ENCODE measurements around the gene PLCH1. TPM values are rescaled to one million over a fixed set of nuclear protein-coding genes. Genes with fewer than 3 reads are reported as not detected.
"Not testable (repeated sequence)": the region's sequence is repeated elsewhere in the genome, so short reads cannot be mapped to it uniquely, and the experiment has no call there.

Gene PLCH1
- polyA plus RNA-seq, 2 donors, result 0.07 to 0.10 TPM

GRCh38 chr3:155639462-155640055, 105.3 kb downstream of the PLCH1 start:
- no peaks in the 10 kb centered on the region for H3K4me1 ChIP-seq (ENCODE audit: control insufficient read depth in 2 of 2, insufficient read depth in 2 of 2, low read length in 1 of 2)
- WGBS, 2 donors, result 82 to 86% methylated on average over 4 of the region's 4 CpGs
- no peak overlapping the region for H3K27ac ChIP-seq (ENCODE audit: low read depth in 2 of 2, low read length in 1 of 2)
- no peak overlapping the region for H3K4me3 ChIP-seq (ENCODE audit: low read depth in 1 of 2, low read length in 2 of 2)
- no peaks in the 10 kb centered on the region for H3K27me3 ChIP-seq (ENCODE audit: control insufficient read depth in 1 of 2, insufficient read depth in 2 of 2, low read length in 2 of 2)
- no peaks in the 10 kb centered on the region for H3K36me3 ChIP-seq (ENCODE audit: control insufficient read depth in 2 of 2, insufficient read depth in 2 of 2, low read length in 1 of 2)
- no peaks in the 10 kb centered on the region for H3K9me3 ChIP-seq (ENCODE audit: control insufficient read depth in 2 of 2, insufficient read depth in 1 of 2, low read depth in 1 of 2, low read length in 1 of 2)

DNA sequence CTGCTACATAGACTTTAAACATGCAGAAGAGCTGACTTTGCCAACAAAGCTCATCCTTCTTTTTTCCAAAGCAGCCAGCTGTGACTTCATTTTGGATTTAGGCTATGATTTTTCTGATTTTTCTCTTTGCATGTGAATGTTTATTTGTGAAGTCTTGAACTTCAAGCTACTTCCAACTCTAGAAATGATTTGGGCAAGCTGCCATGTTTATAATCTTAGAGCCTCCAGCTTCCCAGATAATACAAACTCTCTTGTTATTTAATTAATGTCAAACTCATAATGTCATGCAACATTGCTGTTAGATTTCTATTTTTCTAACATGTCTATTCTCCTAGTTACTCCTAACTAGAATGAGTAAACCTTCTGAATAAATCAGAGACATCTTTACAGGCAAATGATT, 106.4 kb downstream of the PLCH1 start:
- H3K9me3 ChIP-seq (ENCODE audit: control insufficient read depth in 2 of 2, insufficient read depth in 1 of 2, low read depth in 1 of 2, low read length in 1 of 2); H3K4me1 ChIP-seq (ENCODE audit: control insufficient read depth in 2 of 2, insufficient read depth in 2 of 2, low read length in 1 of 2); H3K4me3 ChIP-seq (ENCODE audit: low read depth in 1 of 2, low read length in 2 of 2); H3K36me3 ChIP-seq (ENCODE audit: control insufficient read depth in 2 of 2, insufficient read depth in 2 of 2, low read length in 1 of 2); H3K27me3 ChIP-seq (ENCODE audit: control insufficient read depth in 1 of 2, insufficient read depth in 2 of 2, low read length in 2 of 2); H3K27ac ChIP-seq (ENCODE audit: low read depth in 2 of 2, low read length in 1 of 2): not testable (repeated sequence)

GRCh38 chr3:155637567-155637966, 107.3 kb downstream of the PLCH1 start:
- no peak overlapping the region for H3K4me3 ChIP-seq (ENCODE audit: low read depth in 1 of 2, low read length in 2 of 2)
- H3K9me3 ChIP-seq (ENCODE audit: control insufficient read depth in 2 of 2, insufficient read depth in 1 of 2, low read depth in 1 of 2, low read length in 1 of 2), result no peaks in the 10 kb centered on the region
- H3K27me3 ChIP-seq (ENCODE audit: control insufficient read depth in 1 of 2, insufficient read depth in 2 of 2, low read length in 2 of 2), result no peaks in the 10 kb centered on the region
- H3K4me1 ChIP-seq (ENCODE audit: control insufficient read depth in 2 of 2, insufficient read depth in 2 of 2, low read length in 1 of 2), result no peaks in the 10 kb centered on the region
- WGBS, 2 donors, result 66 to 78% methylated on average over 2 of the region's 2 CpGs
- no peak overlapping the region for H3K27ac ChIP-seq (ENCODE audit: low read depth in 2 of 2, low read length in 1 of 2)
- no peaks in the 10 kb centered on the region for H3K36me3 ChIP-seq (ENCODE audit: control insufficient read depth in 2 of 2, insufficient read depth in 2 of 2, low read length in 1 of 2)

GRCh38 chr3:155635056-155635455, 109.8 kb downstream of the PLCH1 start:
- WGBS, 2 donors, result 71 to 85% methylated on average over 1 of the region's 1 CpG

DNA sequence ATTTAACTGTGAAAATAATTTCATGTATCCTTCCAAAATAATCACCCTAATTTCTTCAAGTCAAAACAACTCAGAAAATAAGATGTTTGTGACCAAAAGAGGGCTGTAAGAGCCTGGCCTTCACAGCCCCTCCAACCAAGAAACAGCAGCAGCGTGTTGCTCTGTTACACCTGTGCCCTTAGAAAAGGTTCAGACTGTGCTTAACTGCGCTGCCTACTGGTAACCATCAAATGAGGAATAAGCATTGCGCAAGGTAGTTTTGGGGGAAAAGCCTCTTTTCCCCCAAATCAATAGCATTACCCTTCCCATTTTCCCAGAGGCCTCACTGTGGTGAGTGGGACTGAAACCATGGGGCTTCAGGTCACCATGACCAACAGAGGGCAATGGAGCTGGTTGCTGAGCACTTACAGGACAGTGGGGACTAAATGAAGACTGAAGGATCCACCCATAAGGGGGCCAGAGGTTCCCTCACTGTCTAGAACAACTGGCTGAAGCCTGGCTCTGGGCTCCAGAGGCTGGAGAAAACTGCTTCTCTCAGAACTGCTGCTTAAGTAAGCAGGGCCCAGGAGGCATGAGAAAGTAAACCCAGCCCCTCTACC, 110.7 kb downstream of the PLCH1 start:
- no peaks in the 10 kb centered on the region for H3K36me3 ChIP-seq (ENCODE audit: control insufficient read depth in 2 of 2, insufficient read depth in 2 of 2, low read length in 1 of 2)
- 94 to 98% methylated on average over 3 of the region's 3 CpGs for WGBS, 2 donors
- H3K27ac ChIP-seq (ENCODE audit: low read depth in 2 of 2, low read length in 1 of 2), result no peak overlapping the region
- H3K4me3 ChIP-seq (ENCODE audit: low read depth in 1 of 2, low read length in 2 of 2), result no peak overlapping the region
- H3K4me1 ChIP-seq (ENCODE audit: control insufficient read depth in 2 of 2, insufficient read depth in 2 of 2, low read length in 1 of 2), result no peaks in the 10 kb centered on the region
- no peaks in the 10 kb centered on the region for H3K27me3 ChIP-seq (ENCODE audit: control insufficient read depth in 1 of 2, insufficient read depth in 2 of 2, low read length in 2 of 2)
- H3K9me3 ChIP-seq (ENCODE audit: control insufficient read depth in 2 of 2, insufficient read depth in 1 of 2, low read depth in 1 of 2, low read length in 1 of 2), result no peaks in the 10 kb centered on the region

More at GRCh38 chr3:155635056-155635455, 109.8 kb downstream of the PLCH1 start:
- Histone ChIP-seq H3K9me3 (ENCODE audit: control insufficient read depth in 2 of 2, insufficient read depth in 1 of 2, low read depth in 1 of 2, low read length in 1 of 2) (no peaks in the 10 kb centered on the region), H3K27ac (ENCODE audit: low read depth in 2 of 2, low read length in 1 of 2) (no peak overlapping the region), H3K36me3 (ENCODE audit: control insufficient read depth in 2 of 2, insufficient read depth in 2 of 2, low read length in 1 of 2) (no peaks in the 10 kb centered on the region), H3K27me3 (ENCODE audit: control insufficient read depth in 1 of 2, insufficient read depth in 2 of 2, low read length in 2 of 2) (no peaks in the 10 kb centered on the region), H3K4me3 (ENCODE audit: low read depth in 1 of 2, low read length in 2 of 2) (no peak overlapping the region), H3K4me1 (ENCODE audit: control insufficient read depth in 2 of 2, insufficient read depth in 2 of 2, low read length in 1 of 2) (no peaks in the 10 kb centered on the region)

DNA sequence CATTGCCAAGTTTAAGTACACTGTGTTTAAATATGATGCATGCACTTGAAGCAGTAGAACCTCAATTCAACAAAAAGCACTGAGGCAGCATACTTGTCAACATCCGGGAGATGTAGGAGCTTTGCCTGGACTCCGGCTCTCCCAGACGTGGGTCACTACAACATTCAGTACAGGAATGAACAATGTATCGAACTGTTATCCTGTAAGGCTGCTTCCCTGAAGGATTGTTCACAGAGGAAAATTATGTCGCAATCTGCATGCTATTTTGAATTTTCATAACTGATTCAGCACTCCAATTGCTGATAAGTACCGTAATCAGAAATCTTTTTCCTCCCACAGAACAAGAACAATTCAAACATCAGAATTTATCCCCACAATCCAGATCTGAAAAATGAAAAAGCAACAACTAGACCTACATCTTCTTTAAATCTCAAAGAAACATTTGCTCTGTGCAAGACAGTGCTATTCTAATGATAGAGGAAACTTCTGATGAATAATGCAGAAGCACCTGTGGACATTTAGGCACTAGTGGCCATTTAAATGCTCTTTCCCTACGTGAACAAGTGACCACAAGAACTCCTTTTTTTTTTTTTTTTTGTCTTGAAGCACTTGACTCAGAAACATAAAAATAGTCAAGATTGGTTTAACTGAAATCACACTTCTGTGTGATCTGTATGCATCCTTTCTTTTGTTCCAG, 113.4 kb downstream of the PLCH1 start:
- Histone ChIP-seq H3K27ac (ENCODE audit: low read depth in 2 of 2, low read length in 1 of 2) (no peak overlapping the region), H3K4me3 (ENCODE audit: low read depth in 1 of 2, low read length in 2 of 2) (no peak overlapping the region), H3K36me3 (ENCODE audit: control insufficient read depth in 2 of 2, insufficient read depth in 2 of 2, low read length in 1 of 2) (no peaks in the 10 kb centered on the region), H3K27me3 (ENCODE audit: control insufficient read depth in 1 of 2, insufficient read depth in 2 of 2, low read length in 2 of 2) (no peaks in the 10 kb centered on the region), H3K9me3 (ENCODE audit: control insufficient read depth in 2 of 2, insufficient read depth in 1 of 2, low read depth in 1 of 2, low read length in 1 of 2) (no peaks in the 10 kb centered on the region), H3K4me1 (ENCODE audit: control insufficient read depth in 2 of 2, insufficient read depth in 2 of 2, low read length in 1 of 2) (no peaks in the 10 kb centered on the region)
- 72 to 74% methylated on average over 7 of the region's 7 CpGs for WGBS, 2 donors

DNA sequence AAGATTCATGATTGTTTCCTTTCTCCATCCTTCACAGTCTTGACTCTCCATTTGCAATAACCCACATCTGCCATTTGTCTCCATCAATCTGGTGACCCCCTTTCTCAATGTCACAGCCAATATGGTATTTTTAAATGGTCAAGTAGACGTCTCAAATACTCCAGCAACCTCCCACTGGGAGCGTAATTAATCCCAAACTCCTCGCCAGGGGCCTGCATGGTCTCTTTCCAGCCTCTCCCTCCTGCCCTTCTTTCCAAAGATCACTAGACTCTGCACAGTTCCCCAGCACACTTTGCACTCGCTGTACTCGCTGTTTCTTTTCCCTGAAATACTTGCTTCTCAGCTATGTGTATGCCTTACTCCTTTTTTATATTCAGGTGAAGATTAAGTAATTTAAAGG, 115.3 kb downstream of the PLCH1 start:
- no peaks in the 10 kb centered on the region for H3K27me3 ChIP-seq (ENCODE audit: control insufficient read depth in 1 of 2, insufficient read depth in 2 of 2, low read length in 2 of 2)
- no peaks in the 10 kb centered on the region for H3K4me1 ChIP-seq (ENCODE audit: control insufficient read depth in 2 of 2, insufficient read depth in 2 of 2, low read length in 1 of 2)
- H3K36me3 ChIP-seq (ENCODE audit: control insufficient read depth in 2 of 2, insufficient read depth in 2 of 2, low read length in 1 of 2), result no peaks in the 10 kb centered on the region
- H3K27ac ChIP-seq (ENCODE audit: low read depth in 2 of 2, low read length in 1 of 2), result no peak overlapping the region
- WGBS, 2 donors, result 68 to 71% methylated on average over 5 of the region's 5 CpGs
- no peaks in the 10 kb centered on the region for H3K9me3 ChIP-seq (ENCODE audit: control insufficient read depth in 2 of 2, insufficient read depth in 1 of 2, low read depth in 1 of 2, low read length in 1 of 2)
- no peak overlapping the region for H3K4me3 ChIP-seq (ENCODE audit: low read depth in 1 of 2, low read length in 2 of 2)

DNA sequence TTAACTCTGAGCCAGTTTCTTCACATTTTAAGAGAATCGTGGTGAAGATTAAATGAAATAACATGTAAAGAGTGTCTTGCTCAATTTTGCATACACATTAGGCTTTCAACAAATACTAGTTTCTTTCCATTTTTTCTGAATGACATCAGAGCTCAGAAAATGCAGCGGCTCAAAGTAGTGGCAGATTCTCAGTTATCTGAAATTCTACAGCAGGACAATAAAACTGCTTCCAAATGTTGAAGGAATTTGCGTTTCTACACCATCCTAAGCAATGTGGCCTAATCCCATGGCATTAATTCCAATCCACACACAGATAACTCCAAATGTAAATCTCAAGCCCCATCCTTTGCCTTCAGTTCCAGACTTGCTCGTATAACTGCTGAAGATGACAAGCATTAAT, 115.8 kb downstream of the PLCH1 start:
- H3K4me1 ChIP-seq (ENCODE audit: control insufficient read depth in 2 of 2, insufficient read depth in 2 of 2, low read length in 1 of 2), result no peaks in the 10 kb centered on the region

GRCh38 chr3:155622647-155623046, 122.2 kb downstream of the PLCH1 start:
- 68 to 70% methylated on average over 3 of the region's 3 CpGs for WGBS, 2 donors
- not testable (repeated sequence) for H3K36me3 ChIP-seq (ENCODE audit: control insufficient read depth in 2 of 2, insufficient read depth in 2 of 2, low read length in 1 of 2); H3K4me3 ChIP-seq (ENCODE audit: low read depth in 1 of 2, low read length in 2 of 2); H3K4me1 ChIP-seq (ENCODE audit: control insufficient read depth in 2 of 2, insufficient read depth in 2 of 2, low read length in 1 of 2); H3K27me3 ChIP-seq (ENCODE audit: control insufficient read depth in 1 of 2, insufficient read depth in 2 of 2, low read length in 2 of 2); H3K9me3 ChIP-seq (ENCODE audit: control insufficient read depth in 2 of 2, insufficient read depth in 1 of 2, low read depth in 1 of 2, low read length in 1 of 2); H3K27ac ChIP-seq (ENCODE audit: low read depth in 2 of 2, low read length in 1 of 2)

More for the DNA sequence above, 115.8 kb downstream of the PLCH1 start:
- Histone ChIP-seq H3K9me3 (ENCODE audit: control insufficient read depth in 2 of 2, insufficient read depth in 1 of 2, low read depth in 1 of 2, low read length in 1 of 2) (no peaks in the 10 kb centered on the region), H3K36me3 (ENCODE audit: control insufficient read depth in 2 of 2, insufficient read depth in 2 of 2, low read length in 1 of 2) (no peaks in the 10 kb centered on the region), H3K27ac (ENCODE audit: low read depth in 2 of 2, low read length in 1 of 2) (no peak overlapping the region), H3K4me3 (ENCODE audit: low read depth in 1 of 2, low read length in 2 of 2) (no peak overlapping the region), H3K27me3 (ENCODE audit: control insufficient read depth in 1 of 2, insufficient read depth in 2 of 2, low read length in 2 of 2) (no peaks in the 10 kb centered on the region)
- WGBS, 2 donors, result 69 to 74% methylated on average over 4 of the region's 4 CpGs

GRCh38 chr3:155620552-155620951, 124.3 kb downstream of the PLCH1 start:
- not testable (repeated sequence) for H3K36me3 ChIP-seq (ENCODE audit: control insufficient read depth in 2 of 2, insufficient read depth in 2 of 2, low read length in 1 of 2); H3K27me3 ChIP-seq (ENCODE audit: control insufficient read depth in 1 of 2, insufficient read depth in 2 of 2, low read length in 2 of 2); H3K9me3 ChIP-seq (ENCODE audit: control insufficient read depth in 2 of 2, insufficient read depth in 1 of 2, low read depth in 1 of 2, low read length in 1 of 2); H3K27ac ChIP-seq (ENCODE audit: low read depth in 2 of 2, low read length in 1 of 2); H3K4me3 ChIP-seq (ENCODE audit: low read depth in 1 of 2, low read length in 2 of 2); H3K4me1 ChIP-seq (ENCODE audit: control insufficient read depth in 2 of 2, insufficient read depth in 2 of 2, low read length in 1 of 2)
- 74% methylated on average over 5 of the region's 5 CpGs for WGBS, 2 donors
